Measurements from ENCODE around the gene HAPSTR1. TPM values are rescaled to one million over a fixed set of nuclear protein-coding genes. Genes with fewer than 3 reads are reported as not detected.

Gene HAPSTR1
- total and polyA plus RNA-seq, 2 of the 13 experiments (the other 11 are each of a cell fraction or from before 2014, with no cell fraction given): 25.2 to 83.2 TPM

DNA sequence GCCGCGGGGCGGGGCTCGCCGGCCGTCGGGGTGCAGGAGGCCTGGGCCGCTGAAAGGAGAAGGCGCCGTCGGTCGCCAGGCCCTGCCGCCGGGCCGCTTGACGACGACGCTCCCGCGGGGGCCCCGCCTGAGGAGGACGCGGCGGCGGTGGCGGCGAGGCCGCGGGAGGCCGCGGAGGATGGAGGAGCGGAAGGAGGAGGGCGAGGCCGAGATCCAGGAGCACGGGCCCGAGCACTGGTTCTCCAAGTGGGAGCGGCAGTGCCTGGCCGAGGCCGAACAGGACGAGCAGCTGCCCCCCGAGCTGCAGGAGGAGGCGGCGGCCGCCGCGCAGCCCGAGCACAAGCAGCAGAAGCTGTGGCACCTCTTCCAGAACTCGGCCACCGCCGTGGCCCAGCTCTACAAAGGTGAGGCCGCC, 430 bp downstream of the HAPSTR1 start (continued):
- TF ChIP-seq, protein P1, sequence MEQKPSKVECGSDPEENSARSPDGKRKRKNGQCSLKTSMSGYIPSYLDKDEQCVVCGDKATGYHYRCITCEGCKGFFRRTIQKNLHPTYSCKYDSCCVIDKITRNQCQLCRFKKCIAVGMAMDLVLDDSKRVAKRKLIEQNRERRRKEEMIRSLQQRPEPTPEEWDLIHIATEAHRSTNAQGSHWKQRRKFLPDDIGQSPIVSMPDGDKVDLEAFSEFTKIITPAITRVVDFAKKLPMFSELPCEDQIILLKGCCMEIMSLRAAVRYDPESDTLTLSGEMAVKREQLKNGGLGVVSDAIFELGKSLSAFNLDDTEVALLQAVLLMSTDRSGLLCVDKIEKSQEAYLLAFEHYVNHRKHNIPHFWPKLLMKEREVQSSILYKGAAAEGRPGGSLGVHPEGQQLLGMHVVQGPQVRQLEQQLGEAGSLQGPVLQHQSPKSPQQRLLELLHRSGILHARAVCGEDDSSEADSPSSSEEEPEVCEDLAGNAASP (CRISPR knock-in tag; IDR thresholded peaks at IDR 0.05; ENCODE audit: borderline replicate concordance): no peak
- no peak for TF ChIP-seq ARHGAP35 (CRISPR knock-in tag; IDR thresholded peaks at IDR 0.05; ENCODE audit: borderline replicate concordance)
- no peak for TF ChIP-seq NFE2L2 (IDR thresholded peaks at IDR 0.05; ENCODE audit: low read length)
- no peak for TF ChIP-seq ZNF7 (CRISPR knock-in tag; IDR thresholded peaks at IDR 0.05)
- TF ChIP-seq, protein P2, sequence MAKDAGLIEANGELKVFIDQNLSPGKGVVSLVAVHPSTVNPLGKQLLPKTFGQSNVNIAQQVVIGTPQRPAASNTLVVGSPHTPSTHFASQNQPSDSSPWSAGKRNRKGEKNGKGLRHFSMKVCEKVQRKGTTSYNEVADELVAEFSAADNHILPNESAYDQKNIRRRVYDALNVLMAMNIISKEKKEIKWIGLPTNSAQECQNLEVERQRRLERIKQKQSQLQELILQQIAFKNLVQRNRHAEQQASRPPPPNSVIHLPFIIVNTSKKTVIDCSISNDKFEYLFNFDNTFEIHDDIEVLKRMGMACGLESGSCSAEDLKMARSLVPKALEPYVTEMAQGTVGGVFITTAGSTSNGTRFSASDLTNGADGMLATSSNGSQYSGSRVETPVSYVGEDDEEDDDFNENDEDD (CRISPR knock-in tag; IDR thresholded peaks at IDR 0.05; ENCODE audit: borderline replicate concordance): no peak
- TF ChIP-seq, protein P3, sequence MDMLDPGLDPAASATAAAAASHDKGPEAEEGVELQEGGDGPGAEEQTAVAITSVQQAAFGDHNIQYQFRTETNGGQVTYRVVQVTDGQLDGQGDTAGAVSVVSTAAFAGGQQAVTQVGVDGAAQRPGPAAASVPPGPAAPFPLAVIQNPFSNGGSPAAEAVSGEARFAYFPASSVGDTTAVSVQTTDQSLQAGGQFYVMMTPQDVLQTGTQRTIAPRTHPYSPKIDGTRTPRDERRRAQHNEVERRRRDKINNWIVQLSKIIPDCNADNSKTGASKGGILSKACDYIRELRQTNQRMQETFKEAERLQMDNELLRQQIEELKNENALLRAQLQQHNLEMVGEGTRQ (IDR thresholded peaks at IDR 0.05; ENCODE audit: low read depth, low read length): no peak
- TF ChIP-seq, protein P3 (CRISPR knock-in tag; IDR thresholded peaks at IDR 0.05; ENCODE audit: borderline replicate concordance): no peak
- TF ChIP-seq, protein P4, sequence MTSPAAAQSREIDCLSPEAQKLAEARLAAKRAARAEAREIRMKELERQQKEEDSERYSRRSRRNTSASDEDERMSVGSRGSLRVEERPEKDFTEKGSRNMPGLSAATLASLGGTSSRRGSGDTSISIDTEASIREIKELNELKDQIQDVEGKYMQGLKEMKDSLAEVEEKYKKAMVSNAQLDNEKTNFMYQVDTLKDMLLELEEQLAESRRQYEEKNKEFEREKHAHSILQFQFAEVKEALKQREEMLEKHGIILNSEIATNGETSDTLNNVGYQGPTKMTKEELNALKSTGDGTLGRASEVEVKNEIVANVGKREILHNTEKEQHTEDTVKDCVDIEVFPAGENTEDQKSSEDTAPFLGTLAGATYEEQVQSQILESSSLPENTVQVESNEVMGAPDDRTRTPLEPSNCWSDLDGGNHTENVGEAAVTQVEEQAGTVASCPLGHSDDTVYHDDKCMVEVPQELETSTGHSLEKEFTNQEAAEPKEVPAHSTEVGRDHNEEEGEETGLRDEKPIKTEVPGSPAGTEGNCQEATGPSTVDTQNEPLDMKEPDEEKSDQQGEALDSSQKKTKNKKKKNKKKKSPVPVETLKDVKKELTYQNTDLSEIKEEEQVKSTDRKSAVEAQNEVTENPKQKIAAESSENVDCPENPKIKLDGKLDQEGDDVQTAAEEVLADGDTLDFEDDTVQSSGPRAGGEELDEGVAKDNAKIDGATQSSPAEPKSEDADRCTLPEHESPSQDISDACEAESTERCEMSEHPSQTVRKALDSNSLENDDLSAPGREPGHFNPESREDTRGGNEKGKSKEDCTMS (CRISPR knock-in tag; conservative IDR thresholded peaks at IDR 0.05): no peak
- TF ChIP-seq ZNF703 (CRISPR knock-in tag; IDR thresholded peaks at IDR 0.05; ENCODE audit: borderline replicate concordance): 0 out of 2 replicates have a peak, but pooled peaks have one; percentile 7
- TF ChIP-seq, protein P5, sequence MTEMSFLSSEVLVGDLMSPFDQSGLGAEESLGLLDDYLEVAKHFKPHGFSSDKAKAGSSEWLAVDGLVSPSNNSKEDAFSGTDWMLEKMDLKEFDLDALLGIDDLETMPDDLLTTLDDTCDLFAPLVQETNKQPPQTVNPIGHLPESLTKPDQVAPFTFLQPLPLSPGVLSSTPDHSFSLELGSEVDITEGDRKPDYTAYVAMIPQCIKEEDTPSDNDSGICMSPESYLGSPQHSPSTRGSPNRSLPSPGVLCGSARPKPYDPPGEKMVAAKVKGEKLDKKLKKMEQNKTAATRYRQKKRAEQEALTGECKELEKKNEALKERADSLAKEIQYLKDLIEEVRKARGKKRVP (CRISPR knock-in tag; IDR thresholded peaks at IDR 0.05): no peak
- no peak for TF ChIP-seq EP300 (IDR thresholded peaks at IDR 0.05; ENCODE audit: low read depth in 2 of 2, low read length in 2 of 2)
- TF ChIP-seq EP300 (CRISPR knock-in tag; IDR thresholded peaks at IDR 0.05; ENCODE audit: borderline replicate concordance): no peak
- no peak for TF ChIP-seq PCBP2 (optimal IDR thresholded peaks at IDR 0.05; ENCODE audit: low read depth, low read length, poor library complexity, severe bottlenecking)
- TF ChIP-seq, protein P6, sequence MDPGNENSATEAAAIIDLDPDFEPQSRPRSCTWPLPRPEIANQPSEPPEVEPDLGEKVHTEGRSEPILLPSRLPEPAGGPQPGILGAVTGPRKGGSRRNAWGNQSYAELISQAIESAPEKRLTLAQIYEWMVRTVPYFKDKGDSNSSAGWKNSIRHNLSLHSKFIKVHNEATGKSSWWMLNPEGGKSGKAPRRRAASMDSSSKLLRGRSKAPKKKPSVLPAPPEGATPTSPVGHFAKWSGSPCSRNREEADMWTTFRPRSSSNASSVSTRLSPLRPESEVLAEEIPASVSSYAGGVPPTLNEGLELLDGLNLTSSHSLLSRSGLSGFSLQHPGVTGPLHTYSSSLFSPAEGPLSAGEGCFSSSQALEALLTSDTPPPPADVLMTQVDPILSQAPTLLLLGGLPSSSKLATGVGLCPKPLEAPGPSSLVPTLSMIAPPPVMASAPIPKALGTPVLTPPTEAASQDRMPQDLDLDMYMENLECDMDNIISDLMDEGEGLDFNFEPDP (CRISPR knock-in tag; conservative IDR thresholded peaks at IDR 0.05): peak; percentile 98; the same call in 1 of the 2 replicates
- TF ChIP-seq MTF1 (CRISPR knock-in tag; IDR thresholded peaks at IDR 0.05): no peak
- no peak for TF ChIP-seq ZNF652 (CRISPR knock-in tag; IDR thresholded peaks at IDR 0.05; ENCODE audit: borderline replicate concordance, low read depth)
- TF ChIP-seq ZNF563 (CRISPR knock-in tag; IDR thresholded peaks at IDR 0.05): peak; percentile 92
- TF ChIP-seq STAT5B (CRISPR knock-in tag; IDR thresholded peaks at IDR 0.05): no peak
- no peak for TF ChIP-seq MED1 (CRISPR knock-in tag; IDR thresholded peaks at IDR 0.05)
- TF ChIP-seq TCF12 (IDR thresholded peaks at IDR 0.05): no peak
- TF ChIP-seq TCF12 (CRISPR knock-in tag; IDR thresholded peaks at IDR 0.05): peak; percentile 25; the same call in 1 of the 2 replicates
